Lower leg skin (tissue), 4 donors: Measurements from ENCODE around the gene YJEFN3. TPM values are rescaled to one million over a fixed set of nuclear protein-coding genes. Genes with fewer than 3 reads are reported as not detected.

Source experiments
- DNase-seq, 2 donors: peaks; one replicate each; pipeline ENCODE4 v3.0.0-alpha.2; 2019; ENCODE audit warnings: low spot score in 2 of 2
- H3K4me3 ChIP-seq: fragments of 200-600 bp; sonication (generic); 2 replicates; pipeline ENCODE4 v1.5.1; 2017; ENCODE audit warnings: mild to moderate bottlenecking, low read depth; ENCODE audit not compliant: poor library complexity, severe bottlenecking
- POLR2A ChIP-seq, 2 donors: fragments of 450-650 bp; IDR thresholded peaks; one replicate each; pipeline ENCODE4 v1.6.1; 2016 to 2017; ENCODE audit warnings: antibody characterized with exemption in 2 of 2, mild to moderate bottlenecking in 1 of 2, moderate library complexity in 1 of 2
- WGBS, 2 donors: methylation state at CpG; one replicate each; pipeline ENCODE4 v1.1.5; 2018; 5-methylcytosine and 5-hydroxymethylcytosine counted together
- intact Hi-C: fragments of 100-400 bp; cut with DNase I; formaldehyde crosslinking; loops from one replicate; pipeline ENCODE4 v1.15.0; 2023; ENCODE audit warnings: low total_unique reads
- total RNA-seq, 4 donors: library from RNA; depleted of rRNA; stranded (reverse); fragments of >200 nt; gene quantifications; one replicate each; pipeline ENCODE4 v1.1.0, GENCODE V29; 2016
- TF ChIP-seq, protein P1 (sequence below), 3 donors: fragments of 450-650 bp; IDR thresholded peaks; one replicate each; pipeline ENCODE4 v1.5.1; 2016; ENCODE audit warnings: antibody characterized with exemption in 3 of 3, mild to moderate bottlenecking in 3 of 3, moderate library complexity in 2 of 3

The YJEFN3 gene
- total RNA-seq, 4 donors from 2014 or later = 0.15 to 2.8 (median 0.49) TPM

DNA sequence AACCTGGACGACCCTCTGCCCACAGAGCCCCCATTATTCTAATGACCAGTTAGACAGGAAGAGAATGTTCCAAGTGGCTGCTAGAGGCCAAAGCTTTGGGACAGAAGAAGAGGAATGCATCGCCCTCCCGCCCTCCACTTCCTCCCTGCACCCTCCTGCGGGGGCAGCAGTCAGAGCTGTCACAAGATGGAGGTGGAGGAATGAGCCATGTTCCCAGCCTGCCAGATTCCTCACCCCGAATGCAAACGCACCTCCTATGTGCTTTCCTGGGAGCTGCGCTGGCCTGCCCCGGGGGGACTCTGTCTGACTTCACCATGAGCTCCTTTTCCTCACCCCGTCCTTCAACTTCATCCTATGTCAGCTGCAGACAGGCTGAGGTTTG lies 1.7 kb downstream of the YJEFN3 start:
- H3K4me3 ChIP-seq = no peak overlapping the region
- intact Hi-C loops = no loop called here
- WGBS, 2 donors = 54 to 70% methylated on average over 7 to 9 of the region's 9 CpGs
- no peak for DNase-seq
- TF ChIP-seq, protein P1, sequence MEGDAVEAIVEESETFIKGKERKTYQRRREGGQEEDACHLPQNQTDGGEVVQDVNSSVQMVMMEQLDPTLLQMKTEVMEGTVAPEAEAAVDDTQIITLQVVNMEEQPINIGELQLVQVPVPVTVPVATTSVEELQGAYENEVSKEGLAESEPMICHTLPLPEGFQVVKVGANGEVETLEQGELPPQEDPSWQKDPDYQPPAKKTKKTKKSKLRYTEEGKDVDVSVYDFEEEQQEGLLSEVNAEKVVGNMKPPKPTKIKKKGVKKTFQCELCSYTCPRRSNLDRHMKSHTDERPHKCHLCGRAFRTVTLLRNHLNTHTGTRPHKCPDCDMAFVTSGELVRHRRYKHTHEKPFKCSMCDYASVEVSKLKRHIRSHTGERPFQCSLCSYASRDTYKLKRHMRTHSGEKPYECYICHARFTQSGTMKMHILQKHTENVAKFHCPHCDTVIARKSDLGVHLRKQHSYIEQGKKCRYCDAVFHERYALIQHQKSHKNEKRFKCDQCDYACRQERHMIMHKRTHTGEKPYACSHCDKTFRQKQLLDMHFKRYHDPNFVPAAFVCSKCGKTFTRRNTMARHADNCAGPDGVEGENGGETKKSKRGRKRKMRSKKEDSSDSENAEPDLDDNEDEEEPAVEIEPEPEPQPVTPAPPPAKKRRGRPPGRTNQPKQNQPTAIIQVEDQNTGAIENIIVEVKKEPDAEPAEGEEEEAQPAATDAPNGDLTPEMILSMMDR (IDR thresholded peaks at IDR 0.05) = no peak

DNA sequence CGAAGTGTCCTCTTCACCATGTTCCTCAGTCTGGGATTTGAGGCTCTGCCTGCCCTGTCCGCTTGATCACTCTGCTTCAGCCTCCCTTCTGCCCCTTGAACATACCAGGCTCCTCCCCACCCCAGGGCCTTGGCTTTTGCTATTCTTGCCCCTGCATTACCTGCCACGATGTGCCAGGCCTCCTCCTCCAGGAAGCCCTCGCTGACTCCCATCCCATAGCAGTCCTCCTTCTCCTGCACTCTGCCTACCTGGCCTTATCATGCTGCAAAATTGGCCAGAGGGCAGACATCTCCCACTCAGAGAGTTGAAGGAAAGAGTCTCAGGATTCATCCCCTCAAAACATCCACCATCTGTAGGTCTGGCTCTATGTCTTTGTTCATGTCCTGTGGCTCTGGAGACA lies 2.2 kb downstream of the YJEFN3 start:
- WGBS, 2 donors = 79 to 86% methylated on average over 4 of the region's 4 CpGs
- TF ChIP-seq POLR2A (IDR thresholded peaks at IDR 0.05) = no peak
- intact Hi-C loops = no loop called here
- H3K4me3 ChIP-seq = no peak overlapping the region
- no peak for DNase-seq

DNA sequence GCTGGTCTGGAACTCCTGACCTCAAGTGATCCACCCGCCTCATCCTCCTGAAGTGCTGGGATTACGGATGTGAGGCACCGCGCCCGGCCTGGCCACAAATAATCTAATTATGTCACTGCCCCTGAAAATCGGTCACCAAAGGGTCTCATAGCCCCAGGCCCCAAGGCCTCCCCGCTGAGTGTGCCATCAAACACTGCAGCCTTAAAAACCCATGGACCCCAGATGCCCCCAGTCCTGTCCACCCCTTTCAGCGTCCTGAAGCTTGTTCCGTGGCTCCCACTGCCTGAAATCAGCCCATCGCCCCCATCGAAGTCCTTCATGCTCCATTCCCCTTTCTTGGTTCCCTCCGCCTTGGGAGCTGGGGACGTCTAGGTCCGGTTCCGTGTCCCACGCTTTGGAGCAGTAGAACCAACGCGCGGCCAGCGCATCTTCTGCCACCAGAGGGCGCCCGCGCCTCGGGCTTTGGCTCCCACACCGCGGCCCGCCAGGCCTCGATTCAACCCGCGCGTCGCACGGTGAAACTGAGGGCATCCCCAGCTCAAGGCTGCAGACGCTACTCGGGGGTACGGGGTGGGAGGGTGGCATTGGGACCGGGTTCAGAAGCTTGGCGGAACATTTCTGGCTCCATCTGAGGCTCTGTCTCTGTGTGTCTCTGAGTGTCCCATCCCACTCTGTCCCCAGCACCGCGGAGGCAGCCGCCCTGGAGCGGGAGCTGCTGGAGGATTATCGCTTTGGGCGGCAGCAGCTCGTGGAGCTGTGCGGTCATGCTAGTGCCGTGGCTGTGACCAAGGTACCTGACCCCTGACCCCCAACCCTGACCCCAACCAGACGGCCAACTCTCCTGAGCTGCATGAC lies 3.5 kb downstream of the YJEFN3 start:
- TF ChIP-seq POLR2A (IDR thresholded peaks at IDR 0.05) = no peak
- TF ChIP-seq, protein P1 (IDR thresholded peaks at IDR 0.05) = peak in 1 of 3 donors; percentile 71
- WGBS, 2 donors = 19 to 23% methylated on average over 32 to 33 of the region's 48 CpGs
- intact Hi-C loops = loop anchor here (2.0 kb wide), 1 partner anchor 115 kb away; no protein-coding TSS in a partner anchor
- H3K4me3 ChIP-seq = no peak overlapping the region
- DNase-seq = peak; percentile 80 to 97

DNA sequence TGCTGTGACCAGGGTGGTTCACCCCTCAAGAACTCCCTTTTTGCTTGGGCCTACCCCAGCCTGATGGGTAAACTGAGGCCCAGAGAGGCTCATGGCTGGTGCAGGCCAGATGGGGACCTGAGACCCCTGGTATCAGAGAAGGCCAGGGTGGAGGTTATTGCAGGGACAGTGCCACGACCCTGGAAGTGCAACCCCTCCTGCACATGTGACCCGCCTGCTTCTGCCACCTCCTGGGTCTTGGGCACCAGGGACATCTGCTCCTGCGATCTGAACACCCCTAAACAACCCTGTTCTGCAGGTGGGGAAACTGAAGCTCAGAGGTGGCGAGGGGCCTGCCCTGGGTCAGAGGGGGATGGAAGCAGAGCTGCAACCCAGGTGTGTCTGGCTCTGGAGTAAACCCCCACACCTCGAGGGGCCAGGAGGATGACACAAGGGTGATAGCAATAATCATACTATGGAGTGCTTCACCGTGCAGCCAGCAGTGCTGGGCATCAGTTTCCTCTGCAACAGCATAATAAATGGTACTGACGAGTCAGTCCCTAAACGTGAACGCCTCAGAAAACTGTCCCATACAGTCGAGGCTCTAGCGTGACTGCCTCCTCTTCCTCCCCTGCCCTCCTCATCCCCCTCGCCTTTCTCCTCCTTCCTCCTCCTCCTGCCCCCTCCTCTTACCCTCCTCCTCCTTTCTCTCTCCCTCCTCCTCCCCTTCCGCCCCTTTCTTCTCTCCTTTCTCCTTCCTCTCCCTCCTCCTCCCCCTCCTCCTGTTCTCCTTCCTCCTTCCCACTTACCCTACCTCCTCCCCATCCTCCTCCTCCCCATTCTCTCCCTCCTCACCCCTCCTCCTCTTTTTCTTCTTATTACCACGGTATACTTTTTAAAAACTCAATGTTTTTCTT lies 4.3 kb downstream of the YJEFN3 start:
- no peak overlapping the region for H3K4me3 ChIP-seq
- intact Hi-C loops = loop anchor here (2.0 kb wide), 1 partner anchor 114 kb away; no protein-coding TSS in a partner anchor
- WGBS, 2 donors = 70 to 75% methylated on average over 11 to 14 of the region's 14 CpGs
- no peak for DNase-seq
- TF ChIP-seq POLR2A (IDR thresholded peaks at IDR 0.05) = no peak
- TF ChIP-seq, protein P1 (IDR thresholded peaks at IDR 0.05) = no peak

DNA sequence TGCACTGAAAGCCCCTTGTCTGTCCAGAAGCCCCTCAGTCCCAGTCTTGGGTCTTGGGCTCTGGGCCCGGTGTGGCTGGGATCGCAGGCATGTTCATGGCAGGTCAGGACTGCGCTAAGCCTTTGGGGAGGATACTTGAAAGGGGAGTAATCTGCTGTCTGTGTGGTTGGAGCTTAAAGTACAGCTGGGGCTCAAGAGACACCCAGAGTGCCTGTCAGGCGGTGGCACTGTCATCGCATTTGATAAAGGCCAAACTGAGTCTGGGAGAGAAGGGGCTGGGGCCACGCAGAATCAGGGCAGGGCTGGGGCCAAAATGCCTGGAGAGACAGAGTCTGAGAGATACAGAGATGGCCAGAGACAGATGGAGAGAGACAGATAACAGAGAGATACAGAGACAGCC lies 5.1 kb downstream of the YJEFN3 start:
- no peak overlapping the region for H3K4me3 ChIP-seq
- DNase-seq = no peak
- TF ChIP-seq POLR2A (IDR thresholded peaks at IDR 0.05) = no peak
- TF ChIP-seq, protein P1 (IDR thresholded peaks at IDR 0.05) = no peak
- WGBS, 2 donors = 74 to 80% methylated on average over 6 of the region's 6 CpGs
- intact Hi-C loops = loop anchor here (2.0 kb wide), 1 partner anchor 113 kb away; no protein-coding TSS in a partner anchor
